ENCODE measurements around the gene SPON1.

The SPON1 gene

DNA sequence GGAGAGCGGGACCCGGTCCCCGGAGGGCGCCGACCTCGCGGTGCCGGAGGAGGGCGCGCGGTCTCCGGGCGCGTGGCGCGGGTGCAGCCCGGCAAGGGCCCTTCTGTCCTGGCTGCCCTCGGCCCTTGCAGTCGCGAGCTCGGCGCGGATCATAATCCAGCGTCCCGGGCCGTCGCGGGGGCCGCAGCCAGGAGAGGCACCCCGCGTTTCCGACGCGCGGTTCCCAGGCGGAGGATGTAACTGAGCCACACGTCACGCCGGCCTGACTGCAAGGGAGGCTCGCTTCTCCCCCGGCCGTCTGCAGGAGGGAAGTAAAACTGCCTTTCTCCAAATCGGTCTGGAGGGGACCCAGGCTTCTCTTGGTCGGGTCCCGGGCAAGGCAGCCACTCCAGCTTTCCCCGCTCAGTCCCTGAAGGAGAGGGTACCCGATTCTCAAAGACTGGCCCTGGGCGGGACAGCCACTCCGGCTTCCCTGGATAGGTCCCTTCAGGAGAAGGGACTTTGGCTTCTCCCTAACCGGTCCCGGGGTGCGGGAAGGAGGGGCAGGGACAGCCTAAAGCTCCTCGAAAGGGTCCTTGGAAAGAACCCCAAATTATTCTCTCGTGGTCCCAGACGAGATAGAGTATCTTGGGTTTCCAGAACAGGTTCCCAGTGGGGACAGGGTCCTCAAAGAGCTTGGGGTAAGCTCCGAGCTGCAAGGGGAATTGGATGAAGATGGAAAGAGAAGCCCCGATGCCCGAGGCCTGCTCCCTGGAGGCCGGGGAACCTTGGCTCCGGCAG lies 836 bp downstream of the SPON1 start:
- Histone ChIP-seq H3K4me2 (ENCODE audit: low read length, poor library complexity, severe bottlenecking) (peak overlapping the region; percentile 79), H3K4me3 (ENCODE audit: insufficient read depth in 1 of 2, low read depth in 1 of 2, low read length in 2 of 2) (peak overlapping the region in 1 of 2 experiments; percentile 80), H2BK12ac (ENCODE audit: low read length in 2 of 2) (no peak overlapping the region), H4K91ac (ENCODE audit: low read length) (no peak overlapping the region), H4K8ac (ENCODE audit: low read length) (no peak overlapping the region), H3K27me3 (ENCODE audit: control insufficient read depth in 1 of 2, insufficient read depth in 1 of 2, low read length in 2 of 2) (peaks cover 6 to 85% of the 10 kb centered on the region in 2 experiments), H3K14ac (ENCODE audit: low read length in 2 of 2) (no peak overlapping the region), H3K36me3 (ENCODE audit: control insufficient read depth in 1 of 2, insufficient read depth in 2 of 2, low read depth in 1 of 2, low read length in 2 of 2) (no peaks in the 10 kb centered on the region), H3K23ac (ENCODE audit: low read length in 2 of 2) (no peak overlapping the region), H3K27ac (ENCODE audit: low read length, poor library complexity, severe bottlenecking) (no peak overlapping the region), H2AK5ac (ENCODE audit: low read length, severe bottlenecking) (no peak overlapping the region), H3K4me1 (ENCODE audit: control insufficient read depth, insufficient read depth, low read depth, low read length) (peaks cover 19% of the 10 kb centered on the region), H3K79me1 (replicated peaks; ENCODE audit: low read length, poor library complexity, severe bottlenecking) (no peaks in the 10 kb centered on the region), H2BK15ac (ENCODE audit: low read depth, poor library complexity, severe bottlenecking) (no peak overlapping the region), H3K4ac (ENCODE audit: low read depth in 1 of 2, low read length in 2 of 2) (no peak overlapping the region), H2BK120ac (ENCODE audit: low read depth, low read length) (no peak overlapping the region), H2BK5ac (ENCODE audit: low read depth, low read length, poor library complexity, severe bottlenecking) (no peak overlapping the region), H3K9ac (ENCODE audit: low read length) (peak overlapping the region; percentile 77), H2AFZ (ENCODE audit: low read depth, low read length) (no peak overlapping the region), H3K9me3 (ENCODE audit: control insufficient read depth, low read length) (no peaks in the 10 kb centered on the region), H3K18ac (ENCODE audit: low read depth in 1 of 2, low read length in 2 of 2) (no peak overlapping the region)
- DNase-seq: peak; percentile 18
- 2% methylated on average over 57 of the region's 60 CpGs for WGBS

DNA sequence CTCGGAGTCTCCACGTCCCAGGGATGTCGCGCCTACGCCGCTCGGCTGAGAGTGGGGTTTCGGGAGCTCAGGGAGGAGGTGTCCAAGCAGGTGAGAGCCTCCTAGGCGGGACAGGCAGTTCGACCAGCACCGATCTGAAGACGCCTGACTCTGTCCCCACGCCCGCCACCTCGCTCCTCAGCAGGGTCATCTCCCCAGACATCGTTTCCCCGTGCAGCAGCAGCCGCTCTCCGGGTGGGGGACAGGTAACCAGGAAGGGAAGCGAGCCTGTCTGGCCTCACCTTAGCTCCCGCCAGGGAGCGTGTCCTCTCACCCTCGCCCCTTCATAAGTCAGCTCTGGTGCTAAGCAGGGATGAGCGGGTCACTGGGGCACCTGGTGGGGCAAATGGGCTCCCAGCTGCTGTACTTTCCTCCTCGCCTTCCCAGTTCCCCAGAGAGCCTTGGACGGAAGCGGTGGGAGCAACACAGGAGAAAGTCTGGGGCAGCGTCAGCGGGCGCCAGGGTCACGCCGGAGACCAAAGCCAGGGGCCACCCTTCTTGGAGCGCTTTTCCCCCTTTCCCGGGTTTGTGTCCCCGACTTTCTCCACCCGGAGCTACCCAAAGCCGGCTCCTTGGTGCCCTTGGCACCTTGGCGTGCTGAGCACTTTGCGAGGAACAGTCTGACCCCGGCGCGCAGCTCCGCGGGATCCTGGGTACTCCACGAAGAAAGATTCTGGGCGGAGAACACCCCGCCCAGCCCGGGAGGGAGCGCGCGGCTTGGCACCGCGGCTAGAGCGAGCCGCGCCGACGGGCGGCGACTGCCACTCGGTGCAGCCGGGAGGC lies 1.6 kb downstream of the SPON1 start:
- Histone ChIP-seq H3K9me3 (ENCODE audit: control insufficient read depth, low read length) (no peaks in the 10 kb centered on the region), H2BK5ac (ENCODE audit: low read depth, low read length, poor library complexity, severe bottlenecking) (no peak overlapping the region), H3K27me3 (ENCODE audit: control insufficient read depth in 1 of 2, insufficient read depth in 1 of 2, low read length in 2 of 2) (peaks cover 6 to 85% of the 10 kb centered on the region in 2 experiments), H3K36me3 (ENCODE audit: control insufficient read depth in 1 of 2, insufficient read depth in 2 of 2, low read depth in 1 of 2, low read length in 2 of 2) (no peaks in the 10 kb centered on the region), H4K91ac (ENCODE audit: low read length) (no peak overlapping the region), H3K4ac (ENCODE audit: low read depth in 1 of 2, low read length in 2 of 2) (no peak overlapping the region), H2AFZ (ENCODE audit: low read depth, low read length) (no peak overlapping the region), H3K18ac (ENCODE audit: low read depth in 1 of 2, low read length in 2 of 2) (no peak overlapping the region), H3K14ac (ENCODE audit: low read length in 2 of 2) (no peak overlapping the region), H3K9ac (ENCODE audit: low read length) (peak overlapping the region; percentile 77), H2AK5ac (ENCODE audit: low read length, severe bottlenecking) (no peak overlapping the region), H3K79me1 (replicated peaks; ENCODE audit: low read length, poor library complexity, severe bottlenecking) (no peaks in the 10 kb centered on the region), H3K23ac (ENCODE audit: low read length in 2 of 2) (no peak overlapping the region), H4K8ac (ENCODE audit: low read length) (no peak overlapping the region), H3K27ac (ENCODE audit: low read length, poor library complexity, severe bottlenecking) (no peak overlapping the region), H3K4me1 (ENCODE audit: control insufficient read depth, insufficient read depth, low read depth, low read length) (peaks cover 19% of the 10 kb centered on the region), H2BK15ac (ENCODE audit: low read depth, poor library complexity, severe bottlenecking) (no peak overlapping the region), H2BK12ac (ENCODE audit: low read length in 2 of 2) (no peak overlapping the region), H3K4me3 (ENCODE audit: insufficient read depth in 1 of 2, low read depth in 1 of 2, low read length in 2 of 2) (peak overlapping the region in 1 of 2 experiments; percentile 80), H3K4me2 (ENCODE audit: low read length, poor library complexity, severe bottlenecking) (no peak overlapping the region), H2BK120ac (ENCODE audit: low read depth, low read length) (no peak overlapping the region)
- 5% methylated on average over 57 of the region's 62 CpGs for WGBS
- DNase-seq: no peak

DNA sequence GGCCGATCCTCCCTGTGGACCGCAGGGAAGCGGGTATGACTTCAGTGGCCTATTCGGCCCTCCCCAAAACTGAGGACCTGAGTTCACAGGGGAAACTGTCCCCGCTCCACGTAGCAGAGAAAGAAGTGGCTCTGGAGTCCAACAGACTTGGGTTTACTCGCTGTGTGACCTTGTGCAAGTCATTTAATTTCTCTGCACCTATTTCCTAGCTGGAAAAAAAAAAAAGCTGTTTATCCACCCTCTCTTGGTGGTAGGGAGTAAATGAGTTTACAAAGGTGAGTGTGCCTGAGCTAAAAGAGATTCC lies 2.2 kb downstream of the SPON1 start:
- H3K27ac ChIP-seq (ENCODE audit: low read length, poor library complexity, severe bottlenecking): no peak overlapping the region
- H3K27me3 ChIP-seq (ENCODE audit: control insufficient read depth in 1 of 2, insufficient read depth in 1 of 2, low read length in 2 of 2): peaks cover 6 to 81% of the 10 kb centered on the region in 2 experiments
- H4K91ac ChIP-seq (ENCODE audit: low read length): no peak overlapping the region
- no peak overlapping the region for H2AK5ac ChIP-seq (ENCODE audit: low read length, severe bottlenecking)
- no peaks in the 10 kb centered on the region for H3K36me3 ChIP-seq (ENCODE audit: control insufficient read depth in 1 of 2, insufficient read depth in 2 of 2, low read depth in 1 of 2, low read length in 2 of 2)
- no peak overlapping the region for H3K23ac ChIP-seq (ENCODE audit: low read length in 2 of 2)
- peaks cover 19% of the 10 kb centered on the region for H3K4me1 ChIP-seq (ENCODE audit: control insufficient read depth, insufficient read depth, low read depth, low read length)
- no peak overlapping the region for H2BK120ac ChIP-seq (ENCODE audit: low read depth, low read length)
- no peak overlapping the region for H3K14ac ChIP-seq (ENCODE audit: low read length in 2 of 2)
- H3K4me2 ChIP-seq (ENCODE audit: low read length, poor library complexity, severe bottlenecking): no peak overlapping the region
- H4K8ac ChIP-seq (ENCODE audit: low read length): no peak overlapping the region
- DNase-seq: no peak
- no peak overlapping the region for H2BK15ac ChIP-seq (ENCODE audit: low read depth, poor library complexity, severe bottlenecking)
- 17% methylated on average over 6 of the region's 7 CpGs for WGBS
- no peak overlapping the region for H2BK5ac ChIP-seq (ENCODE audit: low read depth, low read length, poor library complexity, severe bottlenecking)
- peak overlapping the region in 1 of 2 experiments; percentile 80 for H3K4me3 ChIP-seq (ENCODE audit: insufficient read depth in 1 of 2, low read depth in 1 of 2, low read length in 2 of 2)
- H2AFZ ChIP-seq (ENCODE audit: low read depth, low read length): no peak overlapping the region
- no peak overlapping the region for H3K18ac ChIP-seq (ENCODE audit: low read depth in 1 of 2, low read length in 2 of 2)
- no peaks in the 10 kb centered on the region for H3K79me1 ChIP-seq (replicated peaks; ENCODE audit: low read length, poor library complexity, severe bottlenecking)
- H3K4ac ChIP-seq (ENCODE audit: low read depth in 1 of 2, low read length in 2 of 2): no peak overlapping the region
- no peaks in the 10 kb centered on the region for H3K9me3 ChIP-seq (ENCODE audit: control insufficient read depth, low read length)
- H3K9ac ChIP-seq (ENCODE audit: low read length): peak overlapping the region; percentile 77
- no peak overlapping the region for H2BK12ac ChIP-seq (ENCODE audit: low read length in 2 of 2)

DNA sequence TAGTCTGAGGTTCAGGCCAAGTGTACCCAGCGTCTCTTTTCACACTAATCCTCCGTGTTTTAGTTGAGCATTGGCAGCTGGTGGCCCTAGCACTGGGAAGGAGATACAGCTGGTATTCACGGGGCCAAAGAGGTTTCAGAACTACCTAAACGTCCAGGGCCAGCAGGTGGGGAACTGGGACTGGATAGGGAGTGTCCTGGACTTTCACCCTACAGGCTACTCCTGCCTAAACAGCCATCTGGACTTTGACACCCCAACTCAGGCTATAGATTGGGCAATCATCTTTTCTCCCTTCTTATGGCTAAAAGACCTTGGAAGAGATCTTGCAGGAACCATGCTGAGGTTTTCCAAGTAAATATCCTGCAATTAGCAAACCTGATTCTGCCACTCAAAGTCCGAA lies 2.8 kb downstream of the SPON1 start:
- no peak overlapping the region for H3K18ac ChIP-seq (ENCODE audit: low read depth in 1 of 2, low read length in 2 of 2)
- no peak overlapping the region for H2BK12ac ChIP-seq (ENCODE audit: low read length in 2 of 2)
- H4K8ac ChIP-seq (ENCODE audit: low read length): no peak overlapping the region

More for the DNA sequence above, 2.8 kb downstream of the SPON1 start:
- no peak overlapping the region for H2BK120ac ChIP-seq (ENCODE audit: low read depth, low read length)
- no peak overlapping the region for H2BK15ac ChIP-seq (ENCODE audit: low read depth, poor library complexity, severe bottlenecking)
- no peak overlapping the region for H3K14ac ChIP-seq (ENCODE audit: low read length in 2 of 2)
- H3K4me1 ChIP-seq (ENCODE audit: control insufficient read depth, insufficient read depth, low read depth, low read length): peaks cover 19% of the 10 kb centered on the region
- no peak overlapping the region for H2AFZ ChIP-seq (ENCODE audit: low read depth, low read length)
- H3K4me3 ChIP-seq (ENCODE audit: insufficient read depth in 1 of 2, low read depth in 1 of 2, low read length in 2 of 2): peak overlapping the region in 1 of 2 experiments; percentile 80
- no peak overlapping the region for H3K4ac ChIP-seq (ENCODE audit: low read depth in 1 of 2, low read length in 2 of 2)
- no peak overlapping the region for H2BK5ac ChIP-seq (ENCODE audit: low read depth, low read length, poor library complexity, severe bottlenecking)
- H2AK5ac ChIP-seq (ENCODE audit: low read length, severe bottlenecking): no peak overlapping the region
- H3K23ac ChIP-seq (ENCODE audit: low read length in 2 of 2): no peak overlapping the region
- WGBS: 26% methylated on average over 4 of the region's 5 CpGs
- peaks cover 3 to 81% of the 10 kb centered on the region in 2 experiments for H3K27me3 ChIP-seq (ENCODE audit: control insufficient read depth in 1 of 2, insufficient read depth in 1 of 2, low read length in 2 of 2)
- DNase-seq: no peak
- H3K4me2 ChIP-seq (ENCODE audit: low read length, poor library complexity, severe bottlenecking): no peak overlapping the region
- H3K27ac ChIP-seq (ENCODE audit: low read length, poor library complexity, severe bottlenecking): no peak overlapping the region
- H3K79me1 ChIP-seq (replicated peaks; ENCODE audit: low read length, poor library complexity, severe bottlenecking): no peaks in the 10 kb centered on the region
- H3K9me3 ChIP-seq (ENCODE audit: control insufficient read depth, low read length): no peaks in the 10 kb centered on the region
- H3K36me3 ChIP-seq (ENCODE audit: control insufficient read depth in 1 of 2, insufficient read depth in 2 of 2, low read depth in 1 of 2, low read length in 2 of 2): no peaks in the 10 kb centered on the region
- no peak overlapping the region for H3K9ac ChIP-seq (ENCODE audit: low read length)
- no peak overlapping the region for H4K91ac ChIP-seq (ENCODE audit: low read length)
